GM12801 (cell line): ENCODE data around the gene RNF40.

Experiments
- CTCF ChIP-seq: IDR thresholded peaks from one replicate; pipeline ENCODE4 v1.5.1; 2011; ENCODE audit warnings: control low read depth; ENCODE audit not compliant: insufficient read length; ENCODE audit errors: extremely low read depth

The RNF40 gene

GRCh38 chr16:30736995-30737793, 24.9 kb upstream of the RNF40 start:
- TF ChIP-seq CTCF = no peak

GRCh38 chr16:30737794-30738648, 24.1 kb upstream of the RNF40 start:
- no peak for TF ChIP-seq CTCF

GRCh38 chr16:30738984-30739951, 22.9 kb upstream of the RNF40 start:
- no peak for TF ChIP-seq CTCF

- TF ChIP-seq CTCF = no peak
Measured at GRCh38 chr16:30740364-30741251, 21.5 kb upstream of the RNF40 start.

GRCh38 chr16:30741461-30741914, 20.6 kb upstream of the RNF40 start:
- TF ChIP-seq CTCF = no peak

- TF ChIP-seq CTCF = no peak
Measured at GRCh38 chr16:30743716-30744115, 18.4 kb upstream of the RNF40 start.
